Erythroblast (primary cell): Measurements from ENCODE around the gene CCDC174.

Experiments used
- GATA1 ChIP-seq: IDR thresholded peaks from 2 replicates; pipeline ENCODE4 v1.6.1; 2011; ENCODE audit warnings: low read depth, mild to moderate bottlenecking, control low read depth, low read length, moderate library complexity
- POLR2A ChIP-seq: IDR thresholded peaks from 2 replicates; pipeline ENCODE4 v1.6.1; 2011; ENCODE audit warnings: mild to moderate bottlenecking, low read length

DNA sequence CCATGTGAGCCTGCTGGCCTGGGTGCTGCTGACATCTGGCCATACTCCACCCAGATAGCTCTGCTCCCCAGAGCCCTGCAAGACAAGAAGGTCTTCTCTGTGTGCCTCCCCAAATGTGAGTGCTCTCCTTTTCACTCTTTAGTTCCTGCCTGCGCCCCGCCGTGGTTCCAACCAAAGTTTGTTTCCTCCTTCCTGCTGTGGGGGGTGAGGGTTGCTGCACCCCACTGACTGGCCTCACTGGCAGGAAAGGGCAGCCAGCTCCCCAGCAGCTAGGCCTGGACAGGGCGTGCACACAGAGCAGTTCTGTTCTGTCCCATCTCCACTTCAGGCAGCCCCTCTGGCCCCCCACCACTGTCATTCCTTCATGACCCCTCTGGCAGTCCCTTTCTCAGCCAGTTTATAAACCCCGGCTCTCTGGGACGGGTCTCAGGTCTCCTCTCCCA lies 5.4 kb upstream of the CCDC174 start:
- no peak for TF ChIP-seq POLR2A
- no peak for TF ChIP-seq GATA1
